ENCODE measurements around the gene TBX21. TPM values are rescaled to one million over a fixed set of nuclear protein-coding genes. Genes with fewer than 3 reads are reported as not detected.

Gene TBX21
- polyA plus RNA-seq, 4 donors = 0.07 to 0.45 (median 0.29) TPM

- Histone ChIP-seq H3K27me3 (ENCODE audit: control insufficient read depth in 3 of 3, insufficient read depth in 3 of 3, low read length in 3 of 3) (peaks cover 4 to 69% (median 5%) of the 10 kb centered on the region in 3 donors), H3K27ac (ENCODE audit: low read depth in 1 of 3, low read length in 2 of 3) (no peak overlapping the region), H3K9me3 (ENCODE audit: control insufficient read depth in 2 of 2, insufficient read depth in 1 of 2, low read depth in 1 of 2, low read length in 1 of 2) (peaks cover 0 to 2% of the 10 kb centered on the region in 2 donors), H3K4me1 (ENCODE audit: control insufficient read depth in 3 of 3, insufficient read depth in 2 of 3, low read depth in 1 of 3, low read length in 2 of 3) (peaks cover 0 to 4% (median 0%) of the 10 kb centered on the region in 3 donors), H3K4me3 (ENCODE audit: low read depth in 1 of 3, low read length in 3 of 3) (no peak overlapping the region), H3K36me3 (ENCODE audit: control insufficient read depth in 3 of 3, insufficient read depth in 2 of 3, low read depth in 1 of 3, low read length in 3 of 3) (no peaks in the 10 kb centered on the region)
- WGBS, 3 donors = 41 to 44% (median 43%) methylated on average over 12 of the region's 12 CpGs
- FAIRE-seq (no peak), DNase-seq (no peak)
Observed at GRCh38 chr17:47732399-47733046, 513 bp upstream of the TBX21 start.

DNA sequence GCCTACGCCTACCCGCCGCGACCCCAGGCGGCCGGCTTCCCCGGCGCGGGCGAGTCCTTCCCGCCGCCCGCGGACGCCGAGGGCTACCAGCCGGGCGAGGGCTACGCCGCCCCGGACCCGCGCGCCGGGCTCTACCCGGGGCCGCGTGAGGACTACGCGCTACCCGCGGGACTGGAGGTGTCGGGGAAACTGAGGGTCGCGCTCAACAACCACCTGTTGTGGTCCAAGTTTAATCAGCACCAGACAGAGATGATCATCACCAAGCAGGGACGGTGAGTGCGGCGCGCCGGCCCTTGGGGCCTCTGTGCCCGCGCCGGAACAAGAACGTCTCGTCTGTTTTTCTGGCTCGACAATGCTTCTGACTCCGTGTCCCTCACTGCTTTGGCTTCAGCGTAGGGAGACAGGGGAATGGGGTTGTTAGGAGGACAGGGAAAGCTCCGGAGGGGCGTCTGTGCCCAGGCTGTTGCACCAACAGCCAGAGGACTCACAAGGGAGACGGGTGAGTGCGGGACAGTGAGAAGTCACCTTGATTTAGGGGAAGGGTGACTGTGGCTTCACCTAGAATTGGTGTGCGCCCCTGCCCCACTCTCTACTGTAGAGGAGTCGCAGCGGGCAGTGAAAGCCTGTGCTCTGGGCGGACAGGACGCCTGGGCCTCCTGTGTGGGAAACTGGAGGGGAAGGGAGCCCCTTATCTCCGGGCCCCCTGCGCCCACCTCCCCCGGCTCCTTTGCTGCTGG, 806 bp downstream of the TBX21 start:
- WGBS, 3 donors = 6 to 9% (median 8%) methylated on average over 44 to 60 of the region's 60 CpGs

GRCh38 chr17:47735139-47735464, 2.1 kb downstream of the TBX21 start:
- no peak for FAIRE-seq
- Histone ChIP-seq H3K4me3 (ENCODE audit: low read depth in 1 of 3, low read length in 3 of 3) (peak overlapping the region in 2 of 3 donors; percentile 9 to 61), H3K36me3 (ENCODE audit: control insufficient read depth in 3 of 3, insufficient read depth in 2 of 3, low read depth in 1 of 3, low read length in 3 of 3) (no peaks in the 10 kb centered on the region), H3K27ac (ENCODE audit: low read depth in 1 of 3, low read length in 2 of 3) (peak overlapping the region in 2 of 3 donors; percentile 16 to 78), H3K27me3 (ENCODE audit: control insufficient read depth in 3 of 3, insufficient read depth in 3 of 3, low read length in 3 of 3) (peaks cover 4 to 53% (median 5%) of the 10 kb centered on the region in 3 donors), H3K4me1 (ENCODE audit: control insufficient read depth in 3 of 3, insufficient read depth in 2 of 3, low read depth in 1 of 3, low read length in 2 of 3) (peaks cover 0 to 4% (median 0%) of the 10 kb centered on the region in 3 donors), H3K9me3 (ENCODE audit: control insufficient read depth in 2 of 2, insufficient read depth in 1 of 2, low read depth in 1 of 2, low read length in 1 of 2) (peaks cover 0 to 2% of the 10 kb centered on the region in 2 donors)
- WGBS, 3 donors = 65 to 69% (median 65%) methylated on average over 3 of the region's 3 CpGs
- DNase-seq = no peak

More for the DNA sequence above, 806 bp downstream of the TBX21 start:
- H3K4me3 ChIP-seq (ENCODE audit: low read depth in 1 of 3, low read length in 3 of 3) = peak overlapping the region in 2 of 3 donors; percentile 38 to 61
- peaks cover 4 to 63% (median 5%) of the 10 kb centered on the region in 3 donors for H3K27me3 ChIP-seq (ENCODE audit: control insufficient read depth in 3 of 3, insufficient read depth in 3 of 3, low read length in 3 of 3)
- peaks cover 0 to 2% of the 10 kb centered on the region in 2 donors for H3K9me3 ChIP-seq (ENCODE audit: control insufficient read depth in 2 of 2, insufficient read depth in 1 of 2, low read depth in 1 of 2, low read length in 1 of 2)
- DNase-seq (peak in 1 of 2 donors; percentile 21), FAIRE-seq (no peak)
- peaks cover 0 to 4% (median 0%) of the 10 kb centered on the region in 3 donors for H3K4me1 ChIP-seq (ENCODE audit: control insufficient read depth in 3 of 3, insufficient read depth in 2 of 3, low read depth in 1 of 3, low read length in 2 of 3)
- peak overlapping the region in 2 of 3 donors; percentile 54 to 67 for H3K27ac ChIP-seq (ENCODE audit: low read depth in 1 of 3, low read length in 2 of 3)
- H3K36me3 ChIP-seq (ENCODE audit: control insufficient read depth in 3 of 3, insufficient read depth in 2 of 3, low read depth in 1 of 3, low read length in 3 of 3) = no peaks in the 10 kb centered on the region

DNA sequence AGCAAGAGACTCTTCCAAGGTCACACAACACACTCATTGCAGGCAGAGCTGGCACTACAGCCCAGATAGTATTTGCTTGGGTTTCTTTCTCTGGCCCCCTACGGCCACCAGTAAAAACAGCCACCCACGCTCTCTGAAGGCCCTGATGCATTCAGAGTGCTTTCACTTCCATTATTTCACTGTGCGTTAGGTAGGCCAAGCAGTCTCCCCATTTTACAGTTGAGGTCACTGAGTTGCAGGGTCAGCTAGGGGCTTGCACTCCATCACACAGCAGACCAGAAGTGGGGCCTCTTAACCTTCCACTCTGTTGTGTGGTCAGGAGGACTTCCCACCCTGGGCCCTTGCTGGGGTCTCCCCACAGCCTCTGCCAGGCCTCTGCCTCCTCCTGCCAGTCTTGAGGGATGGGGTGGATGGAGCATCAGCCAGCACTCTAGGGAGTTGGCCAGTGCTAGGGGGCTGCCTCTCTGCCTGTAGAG, 2.5 kb downstream of the TBX21 start:
- peaks cover 0 to 2% of the 10 kb centered on the region in 2 donors for H3K9me3 ChIP-seq (ENCODE audit: control insufficient read depth in 2 of 2, insufficient read depth in 1 of 2, low read depth in 1 of 2, low read length in 1 of 2)
- no peaks in the 10 kb centered on the region for H3K36me3 ChIP-seq (ENCODE audit: control insufficient read depth in 3 of 3, insufficient read depth in 2 of 3, low read depth in 1 of 3, low read length in 3 of 3)
- 74 to 87% (median 76%) methylated on average over 3 of the region's 3 CpGs for WGBS, 3 donors
- H3K4me3 ChIP-seq (ENCODE audit: low read depth in 1 of 3, low read length in 3 of 3) = peak overlapping the region in 1 of 3 donors; percentile 61
- H3K4me1 ChIP-seq (ENCODE audit: control insufficient read depth in 3 of 3, insufficient read depth in 2 of 3, low read depth in 1 of 3, low read length in 2 of 3) = peaks cover 0 to 4% (median 0%) of the 10 kb centered on the region in 3 donors
- FAIRE-seq (no peak), DNase-seq (no peak)
- H3K27ac ChIP-seq (ENCODE audit: low read depth in 1 of 3, low read length in 2 of 3) = peak overlapping the region in 2 of 3 donors; percentile 16 to 78
- peaks cover 4 to 50% (median 5%) of the 10 kb centered on the region in 3 donors for H3K27me3 ChIP-seq (ENCODE audit: control insufficient read depth in 3 of 3, insufficient read depth in 3 of 3, low read length in 3 of 3)

GRCh38 chr17:47736501-47737495, 3.8 kb downstream of the TBX21 start:
- H3K4me1 ChIP-seq (ENCODE audit: control insufficient read depth in 3 of 3, insufficient read depth in 2 of 3, low read depth in 1 of 3, low read length in 2 of 3) = peaks cover 0 to 4% (median 0%) of the 10 kb centered on the region in 3 donors
- H3K27ac ChIP-seq (ENCODE audit: low read depth in 1 of 3, low read length in 2 of 3) = peak overlapping the region in 1 of 3 donors; percentile 3
- FAIRE-seq (no peak), DNase-seq (no peak)
- peak overlapping the region in 1 of 3 donors; percentile 1 for H3K4me3 ChIP-seq (ENCODE audit: low read depth in 1 of 3, low read length in 3 of 3)
- H3K9me3 ChIP-seq (ENCODE audit: control insufficient read depth in 2 of 2, insufficient read depth in 1 of 2, low read depth in 1 of 2, low read length in 1 of 2) = peaks cover 0 to 2% of the 10 kb centered on the region in 2 donors
- WGBS, 3 donors = 63 to 78% (median 74%) methylated on average over 17 of the region's 17 CpGs
- H3K27me3 ChIP-seq (ENCODE audit: control insufficient read depth in 3 of 3, insufficient read depth in 3 of 3, low read length in 3 of 3) = peaks cover 4 to 43% (median 5%) of the 10 kb centered on the region in 3 donors
- H3K36me3 ChIP-seq (ENCODE audit: control insufficient read depth in 3 of 3, insufficient read depth in 2 of 3, low read depth in 1 of 3, low read length in 3 of 3) = no peaks in the 10 kb centered on the region

GRCh38 chr17:47738178-47738577, 5.1 kb downstream of the TBX21 start:
- peaks cover 0 to 2% of the 10 kb centered on the region in 2 donors for H3K9me3 ChIP-seq (ENCODE audit: control insufficient read depth in 2 of 2, insufficient read depth in 1 of 2, low read depth in 1 of 2, low read length in 1 of 2)
- WGBS, 3 donors = 82 to 87% (median 87%) methylated on average over 7 of the region's 7 CpGs
- H3K36me3 ChIP-seq (ENCODE audit: control insufficient read depth in 3 of 3, insufficient read depth in 2 of 3, low read depth in 1 of 3, low read length in 3 of 3) = no peaks in the 10 kb centered on the region
- no peak overlapping the region for H3K27ac ChIP-seq (ENCODE audit: low read depth in 1 of 3, low read length in 2 of 3)
- FAIRE-seq = no peak
- H3K4me3 ChIP-seq (ENCODE audit: low read depth in 1 of 3, low read length in 3 of 3) = no peak overlapping the region
- peaks cover 2 to 44% (median 4%) of the 10 kb centered on the region in 3 donors for H3K27me3 ChIP-seq (ENCODE audit: control insufficient read depth in 3 of 3, insufficient read depth in 3 of 3, low read length in 3 of 3)
- DNase-seq = no peak
- H3K4me1 ChIP-seq (ENCODE audit: control insufficient read depth in 3 of 3, insufficient read depth in 2 of 3, low read depth in 1 of 3, low read length in 2 of 3) = no peaks in the 10 kb centered on the region

- Histone ChIP-seq H3K27me3 (ENCODE audit: control insufficient read depth in 3 of 3, insufficient read depth in 3 of 3, low read length in 3 of 3) (peaks cover 0 to 47% (median 2%) of the 10 kb centered on the region in 3 donors), H3K27ac (ENCODE audit: low read depth in 1 of 3, low read length in 2 of 3) (no peak overlapping the region), H3K36me3 (ENCODE audit: control insufficient read depth in 3 of 3, insufficient read depth in 2 of 3, low read depth in 1 of 3, low read length in 3 of 3) (no peaks in the 10 kb centered on the region), H3K9me3 (ENCODE audit: control insufficient read depth in 2 of 2, insufficient read depth in 1 of 2, low read depth in 1 of 2, low read length in 1 of 2) (no peaks in the 10 kb centered on the region), H3K4me1 (ENCODE audit: control insufficient read depth in 3 of 3, insufficient read depth in 2 of 3, low read depth in 1 of 3, low read length in 2 of 3) (no peaks in the 10 kb centered on the region), H3K4me3 (ENCODE audit: low read depth in 1 of 3, low read length in 3 of 3) (no peak overlapping the region)
- WGBS, 3 donors = 84 to 87% (median 85%) methylated on average over 8 of the region's 8 CpGs
- no peak for FAIRE-seq
- no peak for DNase-seq
Observed at GRCh38 chr17:47739150-47739549, 6.1 kb downstream of the TBX21 start.
